ENCODE measurements around the gene SOX6. TPM values are rescaled to one million over a fixed set of nuclear protein-coding genes. Genes with fewer than 3 reads are reported as not detected.

SOX6 gene
- total RNA-seq, 1 experiment from 2014 or later, result not detected

DNA sequence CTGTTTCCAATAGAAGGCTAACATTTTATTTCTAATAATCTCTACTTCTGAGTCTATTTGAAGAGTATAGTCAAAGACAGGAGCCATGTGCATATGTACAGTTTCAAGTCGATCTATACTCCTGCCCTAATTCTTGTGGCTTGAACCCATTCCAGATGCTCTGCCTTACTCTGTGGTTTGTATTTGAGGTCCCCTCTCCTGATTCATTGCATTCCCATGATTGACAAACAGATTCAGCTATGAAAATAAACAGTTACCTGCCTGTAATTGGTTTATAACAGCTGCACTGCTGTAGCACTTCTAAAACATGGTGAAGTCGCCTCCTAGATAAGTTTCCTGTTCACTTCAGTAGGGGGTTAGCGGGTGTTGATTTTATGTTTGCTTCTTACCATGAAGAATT lies 138.7 kb downstream of the SOX6 start:
- Histone ChIP-seq H3K23ac (ENCODE audit: insufficient read length, low read depth, low read length) (no peak overlapping the region), H3K27me3 (ENCODE audit: insufficient read depth, low read length) (no peaks in the 10 kb centered on the region), H3K79me1 (ENCODE audit: insufficient read depth, low read depth, low read length, poor library complexity, severe bottlenecking) (no peaks in the 10 kb centered on the region), H2BK12ac (ENCODE audit: insufficient read length, low read depth, low read length) (no peak overlapping the region), H3K4me2 (ENCODE audit: insufficient read depth, insufficient read length, low read length) (no peak overlapping the region), H2BK20ac (ENCODE audit: low read depth, low read length, poor library complexity, severe bottlenecking) (no peak overlapping the region), H3T11ph (ENCODE audit: low read length) (no peak overlapping the region), H2AFZ (ENCODE audit: low read length) (no peak overlapping the region), H3K79me2 (ENCODE audit: insufficient read depth, low read length) (no peaks in the 10 kb centered on the region), H2BK15ac (ENCODE audit: low read depth, low read length) (no peak overlapping the region), H2BK5ac (ENCODE audit: insufficient read length, low read length) (no peak overlapping the region), H3K4ac (ENCODE audit: low read depth, low read length) (no peak overlapping the region), H3K23me2 (ENCODE audit: insufficient read length, low read depth, low read length, poor library complexity, severe bottlenecking) (no peaks in the 10 kb centered on the region), H2BK120ac (ENCODE audit: low read depth, low read length, poor library complexity, severe bottlenecking) (no peak overlapping the region), H3K56ac (ENCODE audit: insufficient read length, low read depth, low read length) (no peak overlapping the region), H3K18ac (ENCODE audit: insufficient read length, low read depth, low read length) (no peak overlapping the region), H3K27ac (ENCODE audit: insufficient read length, low read depth, low read length) (no peak overlapping the region), H3K9me3 (ENCODE audit: control insufficient read depth, low read depth, low read length) (no peaks in the 10 kb centered on the region), H4K20me1 (ENCODE audit: control insufficient read depth, insufficient read depth, insufficient read length) (no peaks in the 10 kb centered on the region), H3K14ac (ENCODE audit: insufficient read depth, low read length) (no peak overlapping the region), H3K4me1 (ENCODE audit: insufficient read depth, low read length) (no peaks in the 10 kb centered on the region), H3K9ac (ENCODE audit: extremely low read depth, insufficient read length, low read length) (no peak overlapping the region), H2AK5ac (ENCODE audit: insufficient read length, low read length) (no peak overlapping the region), H4K5ac (ENCODE audit: insufficient read length, low read depth, low read length) (no peak overlapping the region), H4K91ac (ENCODE audit: insufficient read length, low read depth, low read length) (no peak overlapping the region), H4K8ac (replicated peaks; ENCODE audit: insufficient read length, low read depth, low read length) (no peak overlapping the region)
- WGBS (ENCODE audit: extremely low coverage, insufficient read length, low lambda C conversion rate), result no CpG with 5 or more reads among the region's 3 CpGs
- no peaks in the 10 kb centered on the region for H3K9me3 Mint-ChIP-seq
- no peaks in the 10 kb centered on the region; the same call in 1 of the 2 replicates for H3K27me3 Mint-ChIP-seq (ENCODE audit: low read depth)
- DNase-seq, result no peak
- no peaks in the 10 kb centered on the region for H3K36me3 Mint-ChIP-seq (ENCODE audit: insufficient read depth in 1 of 3, low read depth in 3 of 3)
- no peaks in the 10 kb centered on the region for H3K4me1 Mint-ChIP-seq
- TF ChIP-seq, protein P1, sequence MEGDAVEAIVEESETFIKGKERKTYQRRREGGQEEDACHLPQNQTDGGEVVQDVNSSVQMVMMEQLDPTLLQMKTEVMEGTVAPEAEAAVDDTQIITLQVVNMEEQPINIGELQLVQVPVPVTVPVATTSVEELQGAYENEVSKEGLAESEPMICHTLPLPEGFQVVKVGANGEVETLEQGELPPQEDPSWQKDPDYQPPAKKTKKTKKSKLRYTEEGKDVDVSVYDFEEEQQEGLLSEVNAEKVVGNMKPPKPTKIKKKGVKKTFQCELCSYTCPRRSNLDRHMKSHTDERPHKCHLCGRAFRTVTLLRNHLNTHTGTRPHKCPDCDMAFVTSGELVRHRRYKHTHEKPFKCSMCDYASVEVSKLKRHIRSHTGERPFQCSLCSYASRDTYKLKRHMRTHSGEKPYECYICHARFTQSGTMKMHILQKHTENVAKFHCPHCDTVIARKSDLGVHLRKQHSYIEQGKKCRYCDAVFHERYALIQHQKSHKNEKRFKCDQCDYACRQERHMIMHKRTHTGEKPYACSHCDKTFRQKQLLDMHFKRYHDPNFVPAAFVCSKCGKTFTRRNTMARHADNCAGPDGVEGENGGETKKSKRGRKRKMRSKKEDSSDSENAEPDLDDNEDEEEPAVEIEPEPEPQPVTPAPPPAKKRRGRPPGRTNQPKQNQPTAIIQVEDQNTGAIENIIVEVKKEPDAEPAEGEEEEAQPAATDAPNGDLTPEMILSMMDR (conservative IDR thresholded peaks at IDR 0.05), result no peak
- H3K27ac Mint-ChIP-seq, result no peak overlapping the region
- no peak overlapping the region for H3K4me3 Mint-ChIP-seq
